Chondrocyte (in vitro differentiated cells): ENCODE results near the gene CTNNA2. TPM values are rescaled to one million over a fixed set of nuclear protein-coding genes. Genes with fewer than 3 reads are reported as not detected.
"Not testable (repeated sequence)": the region's sequence is repeated elsewhere in the genome, so short reads cannot be mapped to it uniquely, and the experiment has no call there.

ENCODE experiments used
- DNase-seq: peaks from one replicate; pipeline ENCODE4 v3.0.0; 2021; ENCODE audit warnings: mixed read lengths, low spot score
- H3K27ac Mint-ChIP-seq: one replicate; pipeline ENCODE4 v1.8.0; 2021; ENCODE audit warnings: mild to moderate bottlenecking, moderate library complexity, mixed read lengths; ENCODE audit not compliant: unreplicated experiment
- H3K27me3 Mint-ChIP-seq: 2 replicates; pipeline ENCODE4 v1.8.0; 2021; ENCODE audit warnings: low read depth, mixed read lengths
- H3K36me3 Mint-ChIP-seq: 2 replicates; pipeline ENCODE4 v1.8.0; 2021; ENCODE audit warnings: low read depth, mixed read lengths
- H3K4me1 Mint-ChIP-seq: 2 replicates; pipeline ENCODE4 v1.8.0; 2021; ENCODE audit warnings: low read depth, mild to moderate bottlenecking, mixed read lengths
- H3K4me3 Mint-ChIP-seq: one replicate; pipeline ENCODE4 v1.8.0; 2021; ENCODE audit warnings: mild to moderate bottlenecking, moderate library complexity, mixed read lengths; ENCODE audit not compliant: unreplicated experiment
- H3K9me3 Mint-ChIP-seq: 2 replicates; pipeline ENCODE4 v1.8.0; 2021; ENCODE audit warnings: low read depth, mixed read lengths
- CTCF ChIP-seq: fragments of 200-600 bp; sonication (generic); IDR thresholded peaks from 2 replicates; pipeline ENCODE4 v1.5.0; 2021; ENCODE audit warnings: antibody characterized with exemption, mild to moderate bottlenecking, moderate library complexity
- total RNA-seq: library from RNA; stranded (reverse); gene quantifications from 3 replicates; pipeline ENCODE4 v1.2.1, GENCODE V29; 2021

The CTNNA2 gene
- total RNA-seq, 1 donor from 2014 or later, result not detected

- peaks cover 2% of the 10 kb centered on the region for H3K27me3 Mint-ChIP-seq
- H3K36me3 Mint-ChIP-seq, result no peaks in the 10 kb centered on the region
- TF ChIP-seq CTCF, result no peak
- no peak overlapping the region for H3K4me3 Mint-ChIP-seq
- no peak for DNase-seq
- no peak overlapping the region for H3K27ac Mint-ChIP-seq
- no peaks in the 10 kb centered on the region for H3K9me3 Mint-ChIP-seq
- no peaks in the 10 kb centered on the region for H3K4me1 Mint-ChIP-seq
Observed at GRCh38 chr2:80028584-80028983, 515.7 kb downstream of the CTNNA2 start.

- peaks cover 2% of the 10 kb centered on the region for H3K27me3 Mint-ChIP-seq
- no peaks in the 10 kb centered on the region for H3K9me3 Mint-ChIP-seq
- H3K4me1 Mint-ChIP-seq, result no peaks in the 10 kb centered on the region
- no peaks in the 10 kb centered on the region for H3K36me3 Mint-ChIP-seq
- no peak for TF ChIP-seq CTCF
- no peak overlapping the region for H3K27ac Mint-ChIP-seq
- DNase-seq, result no peak
- H3K4me3 Mint-ChIP-seq, result no peak overlapping the region
Observed at GRCh38 chr2:80030135-80030534, 517.3 kb downstream of the CTNNA2 start.

GRCh38 chr2:80032684-80033083 lies 519.8 kb downstream of the CTNNA2 start:
- not testable (repeated sequence) for H3K4me3 Mint-ChIP-seq

GRCh38 chr2:80035749-80036285 lies 523.0 kb downstream of the CTNNA2 start:
- Mint-ChIP-seq H3K36me3 (no peaks in the 10 kb centered on the region), H3K4me1 (no peaks in the 10 kb centered on the region), H3K4me3 (no peak overlapping the region), H3K9me3 (no peaks in the 10 kb centered on the region), H3K27me3 (peaks cover 2% of the 10 kb centered on the region), H3K27ac (no peak overlapping the region)
- no peak for TF ChIP-seq CTCF
- no peak for DNase-seq

More at GRCh38 chr2:80032684-80033083, 519.8 kb downstream of the CTNNA2 start:
- H3K27ac Mint-ChIP-seq, H3K9me3 Mint-ChIP-seq, H3K36me3 Mint-ChIP-seq, DNase-seq, H3K4me1 Mint-ChIP-seq, H3K27me3 Mint-ChIP-seq: not testable (repeated sequence)

GRCh38 chr2:80037310-80037709 lies 524.5 kb downstream of the CTNNA2 start:
- Mint-ChIP-seq H3K9me3 (no peaks in the 10 kb centered on the region), H3K36me3 (no peaks in the 10 kb centered on the region), H3K4me1 (no peaks in the 10 kb centered on the region), H3K27ac (no peak overlapping the region), H3K27me3 (peaks cover 2% of the 10 kb centered on the region), H3K4me3 (no peak overlapping the region)
- DNase-seq, result no peak
- TF ChIP-seq CTCF, result no peak

GRCh38 chr2:80040226-80040625 lies 527.4 kb downstream of the CTNNA2 start:
- no peaks in the 10 kb centered on the region for H3K36me3 Mint-ChIP-seq
- H3K4me1 Mint-ChIP-seq, result no peaks in the 10 kb centered on the region
- peaks cover 2% of the 10 kb centered on the region for H3K27me3 Mint-ChIP-seq
- H3K4me3 Mint-ChIP-seq, result no peak overlapping the region
- no peaks in the 10 kb centered on the region for H3K9me3 Mint-ChIP-seq
- no peak for DNase-seq
- TF ChIP-seq CTCF, result no peak
- no peak overlapping the region for H3K27ac Mint-ChIP-seq
